ENCODE data around the gene KCNK13. TPM values are rescaled to one million over a fixed set of nuclear protein-coding genes. Genes with fewer than 3 reads are reported as not detected.
"Not testable (repeated sequence)": the region's sequence is repeated elsewhere in the genome, so short reads cannot be mapped to it uniquely, and the experiment has no call there.

The KCNK13 gene
- polyA plus RNA-seq, 12 donors = 0.19 to 1.0 (median 0.29) TPM; not detected in 2

DNA sequence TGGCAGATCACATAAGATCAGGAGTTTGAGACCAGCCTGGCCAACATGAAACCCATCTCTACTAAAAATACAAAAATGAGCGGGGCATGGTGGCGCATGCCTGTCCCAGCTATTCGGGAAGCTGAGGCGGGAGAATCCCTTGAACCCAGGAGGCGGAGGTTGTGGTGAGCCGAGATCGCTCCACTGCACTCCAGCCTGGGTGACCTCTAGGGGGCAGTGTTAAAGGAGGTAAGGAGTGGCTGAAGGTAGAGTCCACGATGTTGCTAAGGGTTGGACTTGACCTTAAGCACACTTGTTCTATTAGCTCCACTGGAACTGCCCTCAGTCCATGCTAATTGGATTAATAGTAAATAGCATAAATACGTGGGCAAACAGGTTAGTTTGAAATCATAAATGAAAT, 132.1 kb downstream of the KCNK13 start:
- DNase-seq = no peak

DNA sequence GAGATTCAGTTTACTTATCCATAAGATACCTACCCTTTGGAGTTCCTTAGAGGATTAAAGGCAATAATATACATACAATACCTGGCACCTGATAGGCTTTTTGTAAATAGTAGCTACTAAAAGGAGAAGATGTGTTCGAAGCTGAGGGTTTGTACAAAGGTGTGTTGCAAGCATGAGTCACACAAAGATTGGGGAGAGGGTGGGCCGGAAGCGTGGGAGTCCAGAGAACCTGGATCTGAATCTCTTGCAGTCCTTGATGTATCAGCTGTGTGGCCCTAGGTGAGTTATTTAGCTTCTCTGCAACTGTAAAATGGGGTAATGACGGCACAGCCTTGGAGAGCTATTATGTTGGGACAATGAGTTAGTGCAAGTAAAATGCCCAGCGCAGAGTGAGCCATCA, 132.9 kb downstream of the KCNK13 start:
- no peak for DNase-seq

DNA sequence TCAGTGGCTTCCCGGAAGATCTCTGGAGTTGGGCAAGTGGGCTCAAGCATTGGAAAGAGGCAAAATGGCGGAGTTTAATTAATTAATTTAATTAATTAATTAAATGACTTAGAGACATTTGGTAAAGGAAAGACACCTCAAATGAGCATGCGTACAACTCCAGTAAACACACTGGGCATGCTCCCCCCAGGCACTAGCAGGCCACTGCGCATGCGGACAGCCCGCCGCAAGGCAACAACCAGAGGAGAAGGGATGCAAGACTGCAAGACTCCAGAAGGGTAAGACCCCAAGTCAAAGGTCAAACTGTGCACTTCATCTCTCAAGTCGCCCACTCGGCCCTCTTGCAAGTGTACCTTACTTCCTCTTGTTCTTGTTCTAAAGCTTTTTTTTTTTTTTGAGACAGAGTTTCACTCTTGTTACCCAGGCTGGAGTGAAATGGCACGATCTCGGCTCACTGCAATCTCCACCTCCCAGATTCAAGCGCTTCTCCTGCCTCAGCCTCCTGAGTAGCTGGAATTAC, 136.8 kb downstream of the KCNK13 start:
- DNase-seq = no peak

DNA sequence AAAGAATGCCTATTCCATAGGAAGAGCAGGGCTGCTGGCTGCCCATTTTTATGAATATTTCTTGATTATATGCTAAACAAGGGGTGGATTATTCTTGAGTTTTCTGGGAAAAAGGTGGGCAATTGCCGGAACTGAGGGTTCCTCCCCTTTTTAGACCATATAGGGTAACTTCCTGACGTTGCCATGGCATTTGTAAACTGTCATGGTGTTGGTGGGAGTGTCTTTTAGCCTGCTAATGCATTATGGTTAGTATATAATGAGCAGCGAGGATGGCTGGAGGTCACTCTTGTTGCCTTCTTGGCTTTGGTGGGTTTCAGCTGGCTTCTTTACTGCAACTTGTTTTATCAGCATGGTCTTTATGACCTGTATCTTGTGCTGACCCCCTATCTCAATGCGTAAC, 138.8 kb downstream of the KCNK13 start:
- DNase-seq = not testable (repeated sequence)

DNA sequence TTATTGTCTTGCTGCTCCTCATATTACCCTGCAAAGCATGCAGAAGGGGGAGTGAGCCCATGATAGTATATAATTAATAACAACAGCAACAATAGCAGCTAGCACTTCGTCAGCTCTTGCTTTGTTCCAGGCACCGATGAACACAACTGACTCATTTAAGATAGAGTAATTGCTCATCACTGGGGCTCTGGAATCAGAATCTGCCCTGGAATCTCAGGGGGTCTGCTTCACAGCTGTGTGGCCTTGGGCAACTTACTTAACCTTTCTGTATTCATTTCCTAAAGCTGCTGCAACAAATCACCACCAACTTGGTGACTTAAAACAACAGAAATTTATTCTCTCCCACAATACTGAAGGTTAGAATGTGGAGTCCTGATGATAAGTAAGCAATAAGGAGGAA, 139.6 kb downstream of the KCNK13 start:
- DNase-seq = no peak

DNA sequence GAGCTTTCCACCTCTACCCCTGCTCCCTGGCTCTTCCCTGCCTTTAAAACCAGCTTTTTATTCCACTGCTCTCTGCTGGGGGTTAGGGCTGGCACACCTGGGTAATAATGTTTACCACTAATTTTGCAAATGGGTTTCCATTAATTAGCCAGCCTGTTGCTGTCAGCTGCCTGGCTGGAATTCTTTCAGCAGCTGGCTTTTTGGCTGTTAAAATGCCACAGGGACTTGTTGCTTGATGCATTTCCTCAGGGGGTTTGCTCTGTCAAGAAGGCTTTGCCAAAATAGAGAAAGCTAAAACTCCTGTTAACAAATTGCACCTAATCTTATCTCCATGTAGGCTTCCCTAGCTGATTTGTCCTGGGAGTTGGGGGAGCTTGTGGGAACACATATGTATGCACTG, 142.7 kb downstream of the KCNK13 start:
- DNase-seq = no peak

DNA sequence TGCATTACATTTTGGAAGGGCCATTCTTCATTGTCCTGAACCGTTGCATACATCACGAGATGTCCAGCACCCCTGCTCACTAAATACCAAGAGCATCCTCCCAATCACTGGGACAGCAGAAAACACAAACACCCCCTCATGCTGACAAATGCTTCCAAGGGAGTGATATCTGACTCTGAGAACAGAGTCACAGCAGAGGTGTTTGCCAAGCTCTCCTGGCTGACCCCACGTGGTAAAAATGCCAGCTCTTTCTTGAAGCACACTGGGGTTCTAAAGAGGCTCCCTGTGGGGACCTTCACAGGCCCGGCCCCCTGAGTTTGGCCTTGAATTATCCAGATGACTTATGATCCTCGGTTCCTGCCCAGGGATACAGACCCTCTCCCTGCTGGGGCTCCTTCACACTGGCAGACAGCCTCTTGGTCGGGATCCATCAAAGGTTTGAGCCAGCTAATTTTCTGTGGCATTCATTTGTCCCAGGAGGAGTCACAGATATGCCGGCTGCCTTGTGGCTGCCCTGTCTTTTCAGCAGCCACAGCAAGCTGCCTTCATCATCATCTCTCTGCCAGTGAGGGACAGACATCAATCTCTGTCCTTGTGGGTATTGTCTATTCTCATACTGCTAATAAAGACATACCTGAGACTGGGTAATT, 151.4 kb downstream of the KCNK13 start:
- no peak for DNase-seq

DNA sequence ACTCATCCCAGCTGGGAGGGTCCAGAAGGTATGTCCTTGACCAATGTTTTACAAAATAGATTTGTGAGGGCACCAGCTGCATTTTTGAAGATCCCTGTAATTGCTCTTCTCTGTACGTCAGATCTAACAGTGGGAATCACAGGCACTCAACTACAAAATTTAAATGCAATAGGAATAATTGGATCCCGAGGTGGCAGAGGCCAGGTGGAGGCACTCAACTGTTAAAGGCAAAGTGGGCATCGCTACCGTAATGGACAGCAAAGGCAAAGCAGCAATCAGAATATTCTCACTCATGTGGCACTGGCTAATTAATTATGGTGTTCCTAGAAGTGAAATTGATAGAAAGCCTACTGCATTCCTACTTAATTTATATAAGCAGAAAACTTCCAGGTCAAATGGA, 166.7 kb downstream of the KCNK13 start:
- no peak for DNase-seq

DNA sequence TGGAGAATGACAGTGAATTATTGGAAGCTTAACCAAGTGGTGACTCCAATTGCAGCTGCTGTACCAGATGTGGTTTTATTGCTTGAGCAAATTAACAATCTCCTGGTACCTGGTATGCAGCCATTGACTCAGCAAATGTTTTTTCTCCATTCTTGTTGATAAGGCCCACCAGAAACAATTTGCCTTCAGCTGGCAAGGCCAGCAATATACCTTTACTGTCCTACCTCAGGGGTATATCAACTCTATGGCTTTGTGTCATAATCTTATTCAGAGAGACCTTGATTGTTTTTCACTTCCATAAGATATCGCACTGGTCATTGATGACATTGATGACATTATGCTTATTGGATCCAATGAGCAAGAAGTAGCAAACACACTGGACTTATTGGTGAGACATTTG, 168.1 kb downstream of the KCNK13 start:
- not testable (repeated sequence) for DNase-seq

Other genes starting within 250 kb of the KCNK13 start
- gene EFCAB11, start 107.3 kb upstream of the KCNK13 start, polyA plus RNA-seq (ENCODE audit: insufficient read length in 12 of 12) = 10 to 100 TPM in 1 of 12 donors, 1 to 10 TPM in 10, not detected in 1; 4.5 to 19.9 (median 7.9) TPM
- gene TDP1, start 106.1 kb upstream of the KCNK13 start, polyA plus RNA-seq (ENCODE audit: insufficient read length in 12 of 12) = 10 to 100 TPM in 8 of 12 donors, 1 to 10 TPM in 3, not detected in 1; 7.7 to 35.9 (median 11.0) TPM
- gene PSMC1, start 194.6 kb downstream of the KCNK13 start, polyA plus RNA-seq (ENCODE audit: insufficient read length in 12 of 12) = 100 to 1,000 TPM in 8 of 12 donors, 10 to 100 TPM in 3, not detected in 1; 63.2 to 134 (median 125) TPM

Measured in muscle of arm (tissue), 12 donors.